HCT116 (cell line): Measurements from ENCODE around the gene ENTPD8.

Experiments
- CTCF ChIP-seq, 3 experiments: fragments of 200-600 bp in 1 of 3; sonication (generic) in 1 of 3; IDR thresholded peaks in 2 of 3; conservative IDR thresholded peaks in 1 of 3; 2 replicates each; pipeline ENCODE4 v1.5.1; 2012 to 2017; ENCODE audit warnings: low read depth in 2 of 3, low read length in 2 of 3, antibody characterized with exemption in 1 of 3, borderline replicate concordance in 1 of 3, control low read depth in 1 of 3, mild to moderate bottlenecking in 1 of 3, mixed read lengths in 1 of 3, mixed run types in 1 of 3, moderate library complexity in 1 of 3; ENCODE audit not compliant: insufficient read depth in 1 of 3
- EZH2 ChIP-seq: fragments of 200-600 bp; sonication (generic); IDR thresholded peaks from 2 replicates; pipeline ENCODE4 v1.6.1; 2017; ENCODE audit warnings: antibody characterized with exemption, mixed run types
- FOSL1 ChIP-seq: IDR thresholded peaks from 2 replicates; pipeline ENCODE4 v1.6.1; 2012; ENCODE audit warnings: low read depth
- JUND ChIP-seq: IDR thresholded peaks from 2 replicates; pipeline ENCODE4 v1.6.1; 2012
- MAX ChIP-seq: IDR thresholded peaks from 2 replicates; pipeline ENCODE4 v1.6.1; 2012
- POLR2A ChIP-seq: IDR thresholded peaks from 2 replicates; pipeline ENCODE4 v1.7.0; 2011; ENCODE audit warnings: borderline replicate concordance; ENCODE audit not compliant: insufficient read depth, insufficient read length; ENCODE audit errors: extremely low read depth
- POLR2AphosphoS5 ChIP-seq: IDR thresholded peaks from 2 replicates; pipeline ENCODE4 v1.6.1; 2011; ENCODE audit warnings: mild to moderate bottlenecking, low read depth, low read length, moderate library complexity
- RAD21 ChIP-seq: IDR thresholded peaks from 2 replicates; pipeline ENCODE4 v1.6.1; 2012; ENCODE audit warnings: low read depth, mild to moderate bottlenecking
- SP1 ChIP-seq: IDR thresholded peaks from 2 replicates; pipeline ENCODE4 v1.6.1; 2012; ENCODE audit warnings: low read depth
- YY1 ChIP-seq: IDR thresholded peaks from 2 replicates; pipeline ENCODE4 v1.6.1; 2011; ENCODE audit warnings: low read length, low read depth, moderate library complexity, mild to moderate bottlenecking; ENCODE audit not compliant: insufficient replicate concordance; ENCODE audit errors: extremely low read depth
- ZNF274 ChIP-seq: fragments of 200-500 bp; sonication (Bioruptor generic); IDR thresholded peaks from 2 replicates; pipeline ENCODE4 v1.6.1; 2014; ENCODE audit warnings: mild to moderate bottlenecking, low read depth, low read length, inconsistent platforms

- TF ChIP-seq CTCF (IDR thresholded peaks at IDR 0.05 in 2 of 3, conservative IDR thresholded peaks at IDR 0.05 in 1 of 3; ENCODE audit: borderline replicate concordance in 1 of 3, insufficient read depth in 1 of 3, low read depth in 2 of 3, low read length in 2 of 3): no peak
- no peak for TF ChIP-seq EZH2
- no peak for TF ChIP-seq YY1
- TF ChIP-seq SP1: no peak
- TF ChIP-seq POLR2A: no peak
- no peak for TF ChIP-seq JUND
- no peak for TF ChIP-seq FOSL1
- no peak for TF ChIP-seq POLR2AphosphoS5
- TF ChIP-seq ZNF274: no peak
- no peak for TF ChIP-seq MAX
- TF ChIP-seq RAD21: no peak
These were observed 4.8 kb upstream of the ENTPD8 start for GRCh38 chr9:137445930-137446431.
